Esophagus (tissue), 2 donors: Measurements from ENCODE around the gene OR6B1. TPM values are rescaled to one million over a fixed set of nuclear protein-coding genes. Genes with fewer than 3 reads are reported as not detected.
"Not testable (repeated sequence)": the region's sequence is repeated elsewhere in the genome, so short reads cannot be mapped to it uniquely, and the experiment has no call there.

ENCODE experiments used
- H3K27ac ChIP-seq, 2 donors: one replicate each; pipeline ENCODE4 v1.5.1; 2013; ENCODE audit warnings: low read depth in 2 of 2, mild to moderate bottlenecking in 2 of 2, inconsistent platforms in 1 of 2, low read length in 1 of 2, moderate library complexity in 1 of 2
- H3K27me3 ChIP-seq, 2 donors: one replicate each; pipeline ENCODE4 v1.6.1; 2013; ENCODE audit warnings: low read length in 2 of 2, control low read depth in 1 of 2, mild to moderate bottlenecking in 1 of 2; ENCODE audit not compliant: insufficient read depth in 2 of 2, control insufficient read depth in 1 of 2
- H3K36me3 ChIP-seq, 2 donors: one replicate each; pipeline ENCODE4 v1.6.1; 2013; ENCODE audit warnings: low read length in 1 of 2; ENCODE audit not compliant: control insufficient read depth in 2 of 2, insufficient read depth in 2 of 2
- H3K4me1 ChIP-seq, 2 donors: one replicate each; pipeline ENCODE4 v1.6.1; 2013; ENCODE audit warnings: low read length in 1 of 2; ENCODE audit not compliant: control insufficient read depth in 2 of 2, insufficient read depth in 2 of 2
- H3K4me3 ChIP-seq, 2 donors: one replicate each; pipeline ENCODE4 v1.5.1; 2013; ENCODE audit warnings: low read length in 2 of 2, mild to moderate bottlenecking in 2 of 2, low read depth in 1 of 2, moderate library complexity in 1 of 2
- H3K9me3 ChIP-seq, 2 donors: one replicate each; pipeline ENCODE4 v1.6.1; 2013; ENCODE audit warnings: mild to moderate bottlenecking in 2 of 2, low read depth in 1 of 2, low read length in 1 of 2, moderate library complexity in 1 of 2; ENCODE audit not compliant: control insufficient read depth in 2 of 2, insufficient read depth in 1 of 2
- WGBS, 2 donors: extraction: QIAGEN DNeasy Blood & Tissue Kit; methylation state at CpG; one replicate each; pipeline ENCODE4 v1.1.7; 2013; 5-methylcytosine and 5-hydroxymethylcytosine counted together
- polyA plus RNA-seq, 2 donors: library from polyadenylated mRNA; stranded (reverse); fragments of 200-250 nt; gene quantifications; one replicate each; pipeline ENCODE4 v1.2.3, GENCODE V29; 2013
- donor health status: healthy with polysubstance abuse.
- donor health status: Bipolar disorder and iron deficiency.

Gene OR6B1
- polyA plus RNA-seq, 2 donors, result not detected

DNA sequence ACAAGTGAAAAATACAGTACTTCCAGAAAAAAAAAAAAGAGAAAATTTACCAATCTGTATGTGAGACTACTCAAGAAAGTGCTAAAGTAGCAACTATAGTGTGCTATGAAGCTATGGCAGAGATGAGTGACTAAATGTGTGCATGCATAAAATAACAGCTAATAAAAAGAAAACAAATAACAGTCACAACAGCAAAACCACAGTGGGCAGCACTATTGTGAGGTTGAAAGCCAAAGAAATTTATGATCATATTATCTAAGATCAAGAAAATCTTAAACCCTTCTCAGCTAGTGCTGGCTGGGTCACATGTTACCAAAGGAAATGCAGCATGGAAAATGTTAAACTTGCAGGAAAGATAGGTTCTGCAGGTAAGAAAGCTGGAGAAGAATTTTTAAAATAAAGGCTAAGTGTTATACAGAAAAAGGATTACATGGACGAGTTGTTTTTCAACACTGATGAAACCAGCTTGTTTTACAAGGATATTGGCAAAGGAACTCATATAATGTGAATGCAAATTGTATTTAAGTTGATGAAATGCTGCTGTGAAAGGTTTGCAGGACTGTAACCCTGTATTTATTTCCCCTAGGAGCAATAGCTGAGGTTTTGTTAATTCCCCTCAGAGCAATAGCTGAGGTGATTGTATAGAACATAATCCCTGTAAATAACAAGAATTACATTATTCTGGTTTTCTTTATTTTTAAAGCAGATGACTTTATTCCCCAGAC, 33.0 kb downstream of the OR6B1 start:
- no peaks in the 10 kb centered on the region for H3K27me3 ChIP-seq
- WGBS, 2 donors, result 28 to 58% methylated on average over 1 of the region's 1 CpG
- H3K4me3 ChIP-seq, result no peak overlapping the region
- no peaks in the 10 kb centered on the region for H3K9me3 ChIP-seq
- H3K27ac ChIP-seq, result no peak overlapping the region
- H3K36me3 ChIP-seq, result no peaks in the 10 kb centered on the region
- no peaks in the 10 kb centered on the region for H3K4me1 ChIP-seq

DNA sequence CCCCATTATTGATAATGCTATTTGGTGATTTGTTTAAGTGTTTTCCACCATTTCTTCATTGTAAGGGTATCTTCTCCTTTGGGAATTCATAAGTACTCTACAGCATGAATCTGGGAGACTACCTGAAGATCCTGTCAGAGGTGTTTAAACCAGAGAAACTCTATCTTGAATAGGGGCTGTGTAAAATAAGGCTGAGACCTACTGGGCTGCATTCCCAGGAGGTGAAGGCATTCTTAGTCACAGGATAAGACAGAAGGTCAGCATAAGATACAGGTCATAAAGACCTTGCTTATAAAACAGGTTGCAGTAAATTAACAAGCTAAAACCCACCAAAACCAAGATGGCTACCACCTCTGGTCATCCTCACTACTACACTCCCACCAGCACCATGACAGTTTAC, 35.3 kb downstream of the OR6B1 start:
- Histone ChIP-seq H3K4me3 (no peak overlapping the region), H3K4me1 (no peaks in the 10 kb centered on the region), H3K27me3 (no peaks in the 10 kb centered on the region), H3K27ac (no peak overlapping the region), H3K36me3 (no peaks in the 10 kb centered on the region), H3K9me3 (no peaks in the 10 kb centered on the region)

DNA sequence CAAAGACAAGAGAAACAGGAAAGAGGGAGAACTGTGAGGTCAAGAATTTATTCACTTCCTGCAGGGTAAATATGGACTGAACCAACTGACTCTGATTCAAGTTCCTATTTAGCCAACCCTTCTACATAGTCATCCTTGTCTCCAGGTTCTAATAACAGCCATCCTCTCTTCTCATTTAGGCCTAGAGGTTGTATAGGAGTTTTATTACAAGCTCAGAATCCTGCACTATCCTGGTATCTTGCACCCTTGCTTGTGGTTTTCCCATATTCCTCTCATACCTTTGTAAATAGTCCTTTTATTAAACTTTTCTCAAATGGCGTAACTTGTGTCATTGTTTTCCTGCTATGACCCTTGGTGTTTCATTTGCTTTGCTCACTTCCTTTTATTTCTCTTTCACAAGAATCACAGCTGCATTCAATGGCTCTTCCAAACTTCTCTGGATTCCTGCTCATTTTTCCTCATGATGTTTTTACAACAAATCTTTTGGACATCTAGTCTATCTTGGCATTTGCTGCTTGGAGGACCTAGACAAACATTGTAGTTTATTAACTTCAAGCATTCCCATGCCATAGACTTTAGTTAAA, 36.3 kb downstream of the OR6B1 start:
- Histone ChIP-seq H3K9me3 (no peaks in the 10 kb centered on the region), H3K4me3 (no peak overlapping the region), H3K27me3 (no peaks in the 10 kb centered on the region), H3K4me1 (no peaks in the 10 kb centered on the region), H3K36me3 (no peaks in the 10 kb centered on the region), H3K27ac (no peak overlapping the region)
- WGBS, 2 donors, result 33 to 82% methylated on average over 1 of the region's 1 CpG

DNA sequence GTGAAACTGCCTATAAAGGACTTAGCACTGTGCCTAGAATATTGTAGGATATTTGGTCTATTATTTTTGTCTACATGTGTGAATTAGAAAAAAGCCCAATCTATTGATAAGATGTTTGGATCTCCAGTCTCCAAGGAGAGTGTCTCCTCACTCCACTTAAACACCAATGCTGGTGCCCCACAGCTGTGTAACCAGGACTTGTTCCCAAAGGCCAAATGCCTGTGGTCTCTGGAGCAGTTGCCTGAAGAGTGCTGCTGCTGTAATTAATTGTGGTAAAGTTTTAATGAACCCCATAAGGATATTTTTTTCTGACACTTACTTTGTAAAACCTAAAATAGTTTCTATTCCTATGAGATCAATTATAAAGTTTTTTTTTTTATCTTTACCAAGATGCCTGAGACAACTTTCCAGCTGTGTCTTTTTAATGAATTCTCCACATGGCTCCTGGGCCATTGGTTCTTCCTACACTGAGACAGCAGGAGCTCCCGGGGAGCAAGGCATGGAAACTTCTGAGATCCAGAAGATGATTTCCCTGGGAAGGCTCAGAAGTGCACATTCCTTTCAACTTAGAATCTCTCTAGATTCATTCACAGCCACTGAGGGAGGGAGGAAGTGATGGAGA, 37.4 kb downstream of the OR6B1 start:
- Histone ChIP-seq H3K27ac (no peak overlapping the region), H3K36me3 (no peaks in the 10 kb centered on the region), H3K27me3 (no peaks in the 10 kb centered on the region), H3K4me1 (no peaks in the 10 kb centered on the region), H3K4me3 (no peak overlapping the region), H3K9me3 (no peaks in the 10 kb centered on the region)
- WGBS, 2 donors, result 73 to 74% methylated on average over 1 of the region's 1 CpG

DNA sequence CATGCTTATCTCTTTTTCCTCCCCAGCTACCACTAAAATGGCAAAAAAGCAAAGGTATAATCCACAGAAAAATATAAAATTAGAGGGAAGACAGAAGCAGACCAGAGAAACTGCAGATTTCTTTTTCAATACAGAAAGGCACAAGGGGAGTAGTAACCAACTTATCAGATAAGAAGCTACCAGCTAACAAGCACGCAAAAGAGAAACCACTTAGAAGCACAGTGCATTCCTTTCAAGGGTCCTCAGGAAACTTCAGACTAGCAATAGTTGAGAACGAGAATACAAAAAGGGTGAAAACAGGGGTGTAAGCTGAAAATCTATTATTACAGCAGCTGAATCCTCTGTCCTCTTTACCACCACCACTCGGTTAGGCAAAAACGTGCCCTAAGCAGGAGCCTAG, 38.8 kb downstream of the OR6B1 start:
- Histone ChIP-seq H3K9me3 (no peaks in the 10 kb centered on the region), H3K27ac (no peak overlapping the region), H3K27me3 (no peaks in the 10 kb centered on the region), H3K4me1 (no peaks in the 10 kb centered on the region), H3K36me3 (no peaks in the 10 kb centered on the region), H3K4me3 (no peak overlapping the region)
- WGBS, 2 donors, result 49 to 73% methylated on average over 4 of the region's 4 CpGs

DNA sequence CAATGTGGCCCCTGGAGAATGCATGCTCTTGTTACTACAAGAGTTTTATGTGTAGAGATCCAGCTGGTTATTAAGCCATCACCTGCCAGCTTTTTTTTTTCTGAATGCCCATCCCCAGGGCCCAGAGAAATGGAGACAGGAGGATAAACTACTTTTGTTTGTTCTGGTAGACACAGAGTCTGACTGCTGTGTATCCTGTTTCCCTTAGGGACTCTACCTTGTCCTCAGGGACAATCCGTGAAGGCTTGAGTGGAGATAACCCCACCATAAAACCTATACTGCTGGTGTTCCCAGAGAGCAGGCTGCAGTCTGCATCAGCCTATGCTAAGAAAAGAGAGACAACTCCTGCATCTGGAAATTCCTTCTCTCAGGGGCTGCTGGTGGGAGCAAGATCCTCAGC, 48.5 kb downstream of the OR6B1 start, which contains the start of gene OR2A5:
OR2A5 (plus strand) TSS at position 301 of the 400 bp plus-strand sequence. CDS start 1,454 bp downstream, outside the sequence.
- Histone ChIP-seq H3K9me3 (no peaks in the 10 kb centered on the region), H3K36me3 (no peaks in the 10 kb centered on the region), H3K4me1 (no peaks in the 10 kb centered on the region), H3K27ac (no peak within 1 kb of the TSS), H3K4me3 (no peak within 1 kb of the TSS), H3K27me3 (no peaks in the 10 kb centered on the region)
- WGBS, 2 donors, result 44 to 56% methylated on average over 1 of the region's 1 CpG

DNA sequence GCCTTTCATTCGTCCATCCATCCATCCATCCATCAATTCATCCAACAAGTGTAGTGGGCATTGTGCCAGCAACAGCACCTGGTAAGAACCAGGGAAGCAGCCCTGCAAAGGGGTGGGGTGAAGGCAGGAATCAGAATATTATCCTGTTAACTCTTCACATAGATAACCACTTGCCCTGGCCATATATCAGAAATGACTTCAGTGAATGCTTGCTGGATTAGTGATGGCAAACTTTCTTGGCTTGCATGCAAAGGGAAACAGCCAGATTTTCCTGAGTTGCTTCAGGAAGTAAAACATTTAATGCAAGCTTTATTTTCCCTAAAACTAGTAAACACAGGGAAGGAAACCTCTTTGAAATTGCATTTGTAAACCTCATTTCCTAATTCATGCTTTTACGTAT, 49.4 kb downstream of the OR6B1 start:
- 45 to 63% methylated on average over 2 of the region's 2 CpGs for WGBS, 2 donors

DNA sequence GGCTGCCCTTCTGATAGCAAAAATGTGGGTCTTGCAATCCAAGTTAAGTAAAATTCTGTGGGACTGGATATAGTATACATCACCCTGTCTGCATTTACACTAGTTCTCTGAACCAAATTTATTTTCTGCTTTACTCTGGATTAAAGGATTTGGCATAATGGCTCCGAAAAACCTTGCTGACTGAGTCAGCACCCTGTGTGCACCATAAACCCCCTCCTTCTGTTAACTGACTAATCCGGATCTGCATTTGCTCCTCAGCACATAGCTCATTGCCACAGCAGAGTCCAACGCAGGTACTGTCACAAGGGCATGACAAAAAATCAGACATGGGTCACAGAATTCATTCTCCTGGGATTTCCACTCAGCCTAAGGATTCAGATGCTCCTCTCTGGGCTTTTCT, 50.0 kb downstream of the OR6B1 start:
- Histone ChIP-seq H3K4me3 (no peak overlapping the region), H3K36me3 (no peaks in the 10 kb centered on the region), H3K4me1 (no peaks in the 10 kb centered on the region), H3K27ac (no peak overlapping the region), H3K9me3 (no peaks in the 10 kb centered on the region), H3K27me3 (no peaks in the 10 kb centered on the region)
- 36 to 45% methylated on average over 3 of the region's 3 CpGs for WGBS, 2 donors

More for the DNA sequence above, 49.4 kb downstream of the OR6B1 start:
- no peaks in the 10 kb centered on the region for H3K27me3 ChIP-seq
- H3K27ac ChIP-seq, result no peak overlapping the region
- no peaks in the 10 kb centered on the region for H3K9me3 ChIP-seq
- H3K36me3 ChIP-seq, result no peaks in the 10 kb centered on the region
- H3K4me1 ChIP-seq, result no peaks in the 10 kb centered on the region
- no peak overlapping the region for H3K4me3 ChIP-seq

DNA sequence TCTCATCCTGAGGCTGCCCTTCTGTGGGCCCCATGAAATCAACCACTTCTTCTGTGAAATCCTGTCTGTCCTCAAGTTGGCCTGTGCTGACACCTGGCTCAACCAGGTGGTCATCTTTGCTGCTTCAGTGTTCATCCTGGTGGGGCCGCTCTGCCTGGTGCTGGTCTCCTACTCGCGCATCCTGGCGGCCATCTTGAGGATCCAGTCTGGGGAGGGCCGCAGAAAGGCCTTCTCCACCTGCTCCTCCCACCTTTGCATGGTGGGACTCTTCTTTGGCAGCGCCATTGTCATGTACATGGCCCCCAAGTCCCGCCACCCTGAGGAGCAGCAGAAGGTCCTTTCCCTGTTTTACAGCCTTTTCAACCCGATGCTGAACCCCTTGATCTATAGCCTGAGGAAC, 50.8 kb downstream of the OR6B1 start:
- H3K27ac ChIP-seq, H3K36me3 ChIP-seq, H3K27me3 ChIP-seq, H3K9me3 ChIP-seq, H3K4me3 ChIP-seq, H3K4me1 ChIP-seq: not testable (repeated sequence)
- WGBS, 2 donors, result 89 to 92% methylated on average over 8 of the region's 8 CpGs

DNA sequence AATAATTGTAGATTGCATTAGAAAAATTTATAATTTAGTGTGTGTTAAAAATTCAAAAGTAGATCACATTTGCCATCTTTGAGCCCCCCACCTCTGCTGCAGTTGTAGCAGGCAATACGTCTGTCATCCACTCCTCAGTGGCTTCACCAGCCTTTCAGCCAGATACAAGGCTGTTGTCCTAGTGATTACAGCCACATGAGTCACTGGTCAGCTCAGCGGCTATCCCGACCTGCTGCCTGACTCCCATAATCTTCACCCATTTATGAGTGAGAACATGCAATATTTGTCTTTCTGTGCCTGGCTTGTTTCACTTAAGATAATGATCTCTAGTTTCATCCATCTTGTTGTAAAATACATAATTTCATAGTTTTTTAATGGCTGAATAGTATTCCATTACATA, 57.8 kb downstream of the OR6B1 start:
- no peak overlapping the region for H3K4me3 ChIP-seq
- no peaks in the 10 kb centered on the region for H3K9me3 ChIP-seq
- WGBS, 2 donors, result 70 to 76% methylated on average over 3 of the region's 3 CpGs
- H3K36me3 ChIP-seq, result no peaks in the 10 kb centered on the region
- no peak overlapping the region for H3K27ac ChIP-seq
- H3K4me1 ChIP-seq, result no peaks in the 10 kb centered on the region
- no peaks in the 10 kb centered on the region for H3K27me3 ChIP-seq
